GM19025 (cell line): Measurements from ENCODE around the gene FYCO1.

Experiments used
- ATAC-seq: cut with Tn5 transposase; IDR thresholded peaks from one replicate; pipeline ENCODE4 v1.9.1; 2021; ENCODE audit warnings: mild to moderate bottlenecking, low read depth, moderate library complexity; ENCODE audit not compliant: unreplicated experiment

FYCO1 gene

DNA sequence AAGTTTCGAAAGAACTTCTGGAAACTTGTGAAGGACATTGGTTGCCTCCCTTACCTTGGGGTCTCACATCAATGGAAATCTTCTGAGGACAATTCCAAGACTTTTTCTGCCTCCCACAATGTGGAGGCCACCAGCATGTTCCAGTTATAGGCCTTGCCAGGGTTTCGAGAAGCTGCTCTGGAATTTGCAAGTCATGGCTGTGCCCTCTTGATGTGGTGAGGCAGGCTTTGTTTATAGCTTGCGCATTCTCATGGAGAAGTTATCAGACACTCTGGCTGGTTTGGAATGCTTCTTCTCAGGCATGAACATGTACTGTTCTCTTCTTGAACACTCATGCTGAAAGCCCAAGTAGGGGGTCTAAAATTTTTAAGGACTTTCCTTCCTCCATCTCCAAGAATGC is 48.3 kb downstream of the FYCO1 start:
- ATAC-seq: no peak

DNA sequence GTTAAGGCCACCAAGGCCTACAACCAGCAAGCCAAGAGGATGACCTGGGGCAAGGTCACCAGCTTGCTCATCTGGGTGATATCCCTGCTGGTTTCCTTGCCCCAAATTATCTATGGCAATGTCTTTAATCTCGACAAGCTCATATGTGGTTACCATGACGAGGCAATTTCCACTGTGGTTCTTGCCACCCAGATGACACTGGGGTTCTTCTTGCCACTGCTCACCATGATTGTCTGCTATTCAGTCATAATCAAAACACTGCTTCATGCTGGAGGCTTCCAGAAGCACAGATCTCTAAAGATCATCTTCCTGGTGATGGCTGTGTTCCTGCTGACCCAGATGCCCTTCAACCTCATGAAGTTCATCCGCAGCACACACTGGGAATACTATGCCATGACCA is 48.7 kb downstream of the FYCO1 start:
- no peak for ATAC-seq

DNA sequence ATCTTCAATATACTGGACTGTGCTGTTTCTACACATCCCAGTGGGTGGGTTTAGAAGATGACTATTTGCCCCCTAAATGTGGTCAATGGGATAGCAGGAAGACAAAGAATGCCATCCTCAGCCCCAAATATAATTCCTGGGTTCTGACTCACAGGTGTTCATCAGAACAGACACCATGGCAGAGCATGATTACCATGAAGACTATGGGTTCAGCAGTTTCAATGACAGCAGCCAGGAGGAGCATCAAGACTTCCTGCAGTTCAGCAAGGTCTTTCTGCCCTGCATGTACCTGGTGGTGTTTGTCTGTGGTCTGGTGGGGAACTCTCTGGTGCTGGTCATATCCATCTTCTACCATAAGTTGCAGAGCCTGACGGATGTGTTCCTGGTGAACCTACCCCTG is 49.3 kb downstream of the FYCO1 start:
- ATAC-seq: no peak

DNA sequence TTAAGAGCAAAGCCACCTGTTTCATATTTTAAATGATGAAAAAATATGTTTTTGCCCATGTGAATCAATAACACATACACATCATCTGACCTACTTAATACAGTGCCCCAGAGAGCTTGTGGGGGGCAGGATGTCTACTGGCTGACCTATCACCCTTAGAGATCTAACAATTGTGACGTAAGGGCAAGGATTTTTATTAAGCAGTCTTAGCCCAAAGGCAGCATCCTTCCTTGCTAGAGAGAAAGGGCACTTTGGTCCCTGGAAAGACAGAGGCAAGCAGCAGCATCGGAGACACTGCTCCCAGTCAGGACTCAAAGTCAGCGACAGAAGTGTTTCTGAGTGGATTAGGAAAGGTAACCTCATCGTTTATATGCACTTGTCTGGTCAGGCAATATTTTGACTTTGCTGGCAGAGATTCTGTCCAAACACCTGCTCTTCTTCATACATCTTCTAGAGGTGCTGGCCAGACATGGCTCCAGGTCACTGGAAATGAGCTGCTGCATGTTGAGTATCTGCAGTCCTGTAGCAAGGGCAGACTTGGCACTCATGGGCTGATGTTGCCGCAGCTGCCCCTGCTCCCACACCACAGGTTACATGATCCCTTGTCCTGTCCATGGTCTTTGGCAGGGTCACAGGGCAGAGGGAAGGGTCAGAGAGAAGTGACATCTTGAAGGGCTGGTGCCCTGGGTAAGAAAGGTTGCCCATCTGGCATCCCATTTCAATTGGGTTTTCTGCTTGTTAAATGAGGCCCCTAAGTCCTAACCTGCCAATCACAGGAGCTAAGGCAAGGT is 50.6 kb downstream of the FYCO1 start:
- no peak for ATAC-seq

DNA sequence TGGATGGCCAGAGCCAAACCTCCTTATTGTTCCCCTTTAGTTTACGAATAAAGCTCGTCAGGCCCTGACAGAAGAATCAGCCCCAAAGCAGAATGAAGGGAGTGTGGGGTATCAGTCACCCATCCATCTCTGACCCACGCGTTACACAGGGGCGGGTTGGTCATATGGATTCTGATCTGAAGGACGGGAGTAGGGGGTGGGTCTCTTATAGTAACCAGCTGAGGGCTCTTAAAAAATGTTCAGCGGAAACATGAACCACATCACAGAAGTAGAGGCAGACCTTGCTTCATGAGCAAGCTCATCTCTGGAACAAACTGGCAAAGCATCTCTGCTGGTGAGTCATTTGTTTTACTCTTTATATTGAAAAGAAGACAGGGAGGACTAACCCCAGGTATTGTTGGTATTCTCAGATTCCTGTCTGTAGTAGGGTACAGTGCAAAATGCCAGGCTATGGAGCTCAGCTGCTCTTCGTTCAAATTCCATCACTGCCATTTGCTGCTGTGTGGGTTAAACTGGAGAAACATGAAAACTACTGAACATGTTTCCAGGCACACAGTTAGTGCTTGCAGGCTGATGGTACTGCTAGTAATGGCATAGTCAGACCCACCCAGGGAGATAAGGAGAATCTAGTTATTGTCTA is 52.3 kb downstream of the FYCO1 start, which contains the start of gene CXCR6:
TSS of gene CXCR6 (plus strand) at position 258 of the 640 bp plus-strand sequence. CDS start 3,018 bp downstream, outside the sequence.
- no peak for ATAC-seq

DNA sequence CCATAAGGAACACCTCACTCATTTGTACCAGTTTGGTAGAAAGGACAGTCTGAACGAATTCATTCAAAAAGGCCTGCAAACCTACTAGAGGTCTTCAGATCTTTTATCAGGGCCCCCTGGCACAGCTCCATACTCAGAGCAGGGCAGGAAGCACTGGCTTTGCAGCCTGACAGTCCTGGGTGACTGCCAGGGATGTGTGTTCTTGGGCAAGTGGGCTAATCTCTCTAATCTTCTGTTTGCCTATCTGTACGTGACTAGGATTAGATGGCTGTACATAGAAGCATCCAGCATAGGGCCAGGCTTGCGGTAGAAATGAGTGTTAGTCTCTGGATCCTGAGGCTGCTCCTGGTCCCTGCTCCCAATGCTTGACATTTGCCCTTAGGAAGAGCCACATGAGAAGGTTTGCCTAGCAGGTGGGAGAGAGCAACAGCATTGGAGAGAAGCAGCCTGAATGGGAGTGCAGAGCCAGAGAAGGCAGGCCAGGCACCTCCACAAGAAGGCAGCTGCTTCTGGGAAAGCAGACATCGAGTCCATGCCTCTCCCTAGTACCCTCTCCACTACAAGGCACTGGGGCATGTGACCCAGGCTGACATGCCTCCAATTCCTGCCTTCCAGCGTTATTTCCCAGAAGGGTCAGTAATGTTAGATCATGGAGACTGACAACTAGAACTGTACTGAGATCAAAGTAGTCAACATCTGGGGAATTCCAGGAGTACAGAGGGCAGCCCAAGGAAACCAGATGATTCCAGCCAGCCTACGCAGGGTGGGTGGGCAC is 53.4 kb downstream of the FYCO1 start:
- ATAC-seq: no peak

DNA sequence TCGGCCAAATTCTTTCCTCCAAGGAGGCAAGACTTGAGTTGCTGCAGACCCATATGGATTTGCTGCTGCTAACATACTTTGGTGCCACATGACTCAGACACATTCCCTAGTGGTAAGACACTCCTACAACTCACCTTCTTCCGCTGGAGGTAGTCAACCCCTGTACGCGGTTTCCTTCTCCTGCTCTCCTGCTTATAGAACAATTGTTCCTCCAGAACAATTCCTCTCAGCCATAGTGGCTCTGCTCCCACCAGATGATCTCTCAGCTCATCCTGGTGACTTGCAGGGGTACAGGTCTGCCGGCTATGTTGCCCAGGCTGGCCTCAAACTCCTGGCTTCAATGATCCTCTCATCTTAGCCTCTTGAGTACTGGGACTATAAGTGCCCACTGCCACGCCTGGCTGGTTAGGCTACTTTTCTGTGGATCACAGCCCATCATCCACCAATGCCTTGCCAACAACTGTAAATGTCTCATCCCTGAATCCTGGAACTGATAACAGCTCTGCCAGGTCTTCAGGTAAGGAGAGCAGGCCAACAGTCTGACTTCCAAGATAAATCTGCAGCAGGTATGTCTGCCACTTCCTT is 54.8 kb downstream of the FYCO1 start:
- no peak for ATAC-seq

DNA sequence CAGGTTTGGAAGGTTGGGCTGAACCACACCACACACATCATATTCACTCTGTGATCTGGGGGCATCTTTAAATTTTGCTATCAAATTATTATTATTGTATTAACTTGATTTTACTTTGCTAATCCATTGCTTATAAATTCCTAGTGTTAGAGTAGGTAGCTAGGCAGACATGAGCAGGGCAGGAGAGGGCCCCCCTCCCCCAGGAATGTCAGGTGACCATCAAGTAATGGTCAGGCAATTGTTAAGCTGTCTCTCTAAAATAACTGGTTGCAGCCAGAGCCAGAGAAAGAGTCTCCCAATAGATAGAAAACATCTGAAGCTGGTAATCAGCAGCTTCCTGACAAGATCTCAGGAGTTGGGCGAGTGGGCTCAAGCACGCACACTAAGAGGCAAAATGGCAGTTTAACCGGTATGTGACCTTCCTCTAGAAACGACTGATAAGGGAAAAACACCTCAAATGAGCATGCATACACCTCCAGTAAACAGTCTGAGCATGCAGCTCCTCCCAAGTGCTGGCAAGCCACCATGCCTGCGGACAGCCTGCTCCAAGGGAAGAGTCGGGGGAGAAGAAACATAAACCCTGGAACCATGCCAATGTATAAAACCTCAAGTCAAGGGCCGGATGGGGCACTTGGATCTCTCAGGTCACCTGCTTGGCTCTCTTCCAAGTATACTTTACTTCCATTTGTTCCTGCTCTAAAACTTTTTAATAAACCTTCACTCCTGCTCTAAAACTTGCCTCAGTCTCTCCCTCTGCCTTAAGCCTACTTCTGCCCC is 55.4 kb downstream of the FYCO1 start:
- ATAC-seq: no peak

DNA sequence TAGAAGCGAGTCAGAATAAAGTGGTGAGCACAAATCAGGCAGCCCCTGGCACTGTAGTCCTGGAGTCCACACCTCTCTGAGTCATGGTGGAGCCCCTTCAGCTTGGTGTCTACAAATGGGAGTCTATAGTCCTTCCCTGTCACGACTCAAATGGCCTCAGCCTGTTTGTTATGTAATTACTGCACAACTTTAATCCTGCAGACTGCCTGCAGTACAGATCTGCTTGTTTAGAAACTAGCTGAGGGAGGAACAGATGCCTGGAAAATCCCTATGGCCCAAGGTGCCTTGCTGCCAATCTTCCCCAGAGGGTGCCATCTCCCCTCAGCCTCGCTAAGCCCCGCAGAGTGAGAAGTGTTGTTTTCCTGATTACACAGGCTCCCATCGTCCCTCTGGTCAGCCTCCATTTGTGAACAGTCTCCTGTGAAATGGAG is 56.3 kb downstream of the FYCO1 start:
- no peak for ATAC-seq

DNA sequence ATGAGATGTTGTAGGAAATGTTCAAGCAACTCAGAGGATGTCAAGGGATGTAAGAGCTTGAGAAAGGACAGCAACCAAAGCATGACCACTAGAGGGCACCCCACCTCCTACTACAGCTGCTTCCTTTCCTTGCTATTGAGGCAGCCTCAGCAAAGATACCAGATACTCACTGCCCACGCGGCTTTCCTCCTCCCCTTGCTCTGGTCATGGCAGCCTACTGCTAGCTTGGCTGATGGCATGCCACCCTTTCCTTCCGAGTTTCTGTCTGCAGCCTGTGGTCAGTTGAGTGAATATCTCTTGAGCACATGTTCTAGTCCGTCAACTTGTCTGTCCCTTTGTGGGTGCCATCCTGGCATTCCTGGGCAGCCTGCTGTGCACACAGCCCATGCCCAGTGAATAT is 56.8 kb downstream of the FYCO1 start:
- ATAC-seq: no peak

DNA sequence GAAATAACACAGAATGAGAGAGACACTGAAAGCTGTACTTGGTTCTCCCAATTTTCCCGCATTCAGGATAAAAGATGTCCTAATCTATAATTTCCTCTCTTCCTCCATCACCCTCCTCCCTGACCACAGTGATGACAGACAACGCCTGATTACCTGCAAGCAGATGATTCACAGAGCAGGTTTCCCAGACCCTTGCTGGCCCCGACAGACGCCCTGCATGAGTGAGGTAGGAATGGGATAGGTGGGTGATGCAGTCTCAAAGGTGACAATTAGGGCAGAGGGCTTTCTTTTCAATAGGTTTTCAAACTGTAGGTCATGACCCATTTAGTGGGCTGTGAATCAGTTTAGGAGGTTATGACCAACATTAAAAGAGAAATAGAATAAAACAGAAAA is 57.6 kb downstream of the FYCO1 start:
- no peak for ATAC-seq

DNA sequence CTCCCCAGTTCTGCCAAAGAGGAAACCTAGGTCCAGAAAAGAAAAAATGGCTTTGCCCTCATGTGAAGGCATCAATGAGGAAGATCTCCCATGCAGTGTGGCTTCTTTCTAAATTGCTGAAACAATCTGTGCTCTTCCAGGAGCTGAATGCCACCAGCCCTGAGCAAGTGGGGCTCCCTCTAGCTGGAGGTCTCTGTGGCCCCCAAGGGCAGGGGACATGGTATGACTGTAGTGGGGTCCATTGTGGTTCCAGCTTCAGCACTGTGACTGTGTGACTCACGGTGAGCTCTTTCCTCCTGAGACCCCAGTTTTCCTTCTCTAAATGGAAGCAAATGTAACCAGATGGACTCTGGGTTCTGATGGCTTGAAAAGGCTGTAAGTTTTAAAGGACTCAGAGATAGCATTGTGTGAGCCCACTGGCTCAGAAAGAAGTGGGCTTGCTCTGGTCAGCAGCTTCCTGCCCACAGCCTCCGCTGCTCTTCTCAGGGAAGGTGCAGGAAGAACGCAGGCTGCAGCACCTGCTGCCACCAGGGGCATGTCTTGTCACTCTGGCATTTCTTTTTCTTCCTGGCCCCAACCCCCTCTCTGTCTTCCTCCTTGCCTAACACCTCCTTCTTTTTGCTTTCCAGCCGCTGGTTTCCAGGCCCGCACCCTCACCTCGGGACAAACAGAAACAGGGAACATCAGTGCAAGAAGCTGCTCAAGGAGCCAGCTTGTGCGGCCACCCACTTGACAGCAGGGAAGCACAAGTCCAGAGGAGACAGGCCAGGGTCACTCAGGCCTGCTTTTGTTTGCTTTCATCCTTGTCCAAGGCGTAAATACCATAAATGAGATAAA is 58.2 kb downstream of the FYCO1 start:
- no peak for ATAC-seq

DNA sequence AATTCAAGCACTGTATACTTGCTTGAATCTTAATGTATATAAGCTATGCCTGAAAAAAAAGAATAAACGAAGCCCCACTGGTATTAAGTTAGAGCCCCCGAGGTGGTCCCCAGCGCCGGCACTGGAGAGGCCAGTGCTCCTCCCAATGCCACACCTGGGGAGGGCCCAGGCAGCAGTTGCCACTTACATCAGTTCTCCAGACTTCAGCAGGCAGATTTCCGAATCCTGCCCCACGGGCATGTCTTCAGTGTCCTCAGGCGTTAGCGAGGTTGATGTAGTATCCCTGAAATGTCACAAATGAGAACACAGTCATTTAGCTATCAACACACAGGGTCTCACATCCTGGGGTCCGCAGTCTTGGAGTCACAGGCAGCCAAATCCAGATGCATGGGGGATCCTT is 59.4 kb downstream of the FYCO1 start:
- ATAC-seq: no peak

DNA sequence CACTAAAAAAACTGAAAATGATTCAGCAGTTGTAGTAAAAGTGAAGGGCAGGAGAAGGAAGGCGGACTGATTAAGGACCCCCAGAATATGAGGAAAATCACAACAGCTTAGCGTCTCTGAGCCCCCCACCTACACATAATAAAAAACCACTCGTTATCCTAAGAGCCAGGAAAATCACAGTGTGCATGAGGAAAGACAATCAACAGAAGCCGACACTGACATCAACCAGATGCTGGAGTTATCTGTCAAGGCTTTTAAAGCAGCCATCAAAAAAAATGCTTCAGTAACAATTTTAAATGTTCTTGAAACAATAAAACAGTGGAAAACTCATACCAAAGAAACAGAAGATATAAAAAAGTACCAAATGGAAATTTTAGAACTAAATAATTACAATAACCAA is 62.0 kb downstream of the FYCO1 start:
- no peak for ATAC-seq

DNA sequence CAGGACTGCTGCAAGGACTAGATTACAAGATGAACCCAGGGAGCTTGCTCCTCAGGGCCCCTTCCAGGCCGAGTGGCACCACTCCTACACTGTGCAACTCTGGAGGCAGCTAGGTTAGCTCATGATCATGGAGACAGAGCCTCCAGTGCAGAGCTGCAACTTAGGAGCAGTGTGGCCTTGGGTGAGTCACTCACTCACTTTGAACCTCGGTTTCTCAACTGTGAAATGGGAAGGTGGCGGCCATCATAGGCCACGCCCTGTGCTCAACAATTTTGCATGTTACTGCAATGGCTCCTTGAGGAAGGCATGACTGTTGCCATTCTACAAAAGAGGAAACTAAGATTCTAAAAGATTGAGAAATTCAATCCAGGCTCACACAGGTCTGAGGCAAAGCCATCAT is 63.5 kb downstream of the FYCO1 start:
- ATAC-seq: no peak

DNA sequence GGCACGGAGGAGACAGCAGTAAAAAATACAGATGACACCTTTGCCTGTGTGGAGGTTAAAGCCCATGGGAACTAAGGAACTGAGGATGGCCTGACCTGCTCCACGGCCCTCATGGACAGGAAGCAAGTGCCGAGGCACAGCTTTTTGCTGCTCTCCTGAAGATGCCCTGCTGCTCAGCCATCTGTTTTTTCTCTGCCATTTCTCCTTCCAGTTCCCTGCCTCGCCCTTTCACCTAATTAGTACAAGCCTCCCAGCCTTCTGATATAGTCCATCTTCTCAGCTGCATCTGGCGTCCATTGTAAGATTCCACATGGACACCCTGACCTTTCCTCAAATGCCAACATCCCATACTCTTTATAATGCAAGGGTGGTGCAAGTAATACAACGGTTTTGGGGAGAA is 64.1 kb downstream of the FYCO1 start:
- ATAC-seq: no peak

DNA sequence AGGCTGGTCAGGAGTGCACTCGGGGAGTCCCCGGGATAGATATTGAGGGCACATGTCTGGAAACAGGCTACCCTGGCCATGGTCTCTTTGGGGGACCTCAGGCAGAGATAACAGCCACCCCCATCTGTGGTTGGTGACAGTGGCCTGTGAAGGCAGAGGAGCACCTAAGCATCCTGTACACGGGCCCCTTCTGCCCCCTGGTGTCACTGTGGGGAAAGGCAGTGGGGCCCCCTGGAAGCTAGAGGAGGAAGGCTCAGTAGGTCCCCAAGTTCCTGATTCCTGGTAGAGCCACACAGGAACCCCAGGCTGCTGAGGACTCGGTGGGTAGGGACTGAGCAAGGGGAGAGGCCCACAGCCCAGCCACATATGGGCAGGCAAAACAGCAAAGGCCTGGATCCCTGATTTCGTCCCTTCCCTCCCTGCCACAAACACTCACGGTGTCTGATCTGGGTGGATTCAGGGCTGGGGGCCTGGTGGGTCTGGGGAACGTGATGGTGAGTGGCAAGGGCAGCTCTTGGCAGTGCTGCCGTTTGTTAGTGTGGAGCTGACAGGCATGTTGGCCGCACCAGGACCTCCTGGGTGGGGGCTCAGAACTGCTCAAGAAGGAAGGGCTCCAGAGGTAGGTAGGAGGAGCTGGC is 66.5 kb downstream of the FYCO1 start:
- ATAC-seq: no peak

DNA sequence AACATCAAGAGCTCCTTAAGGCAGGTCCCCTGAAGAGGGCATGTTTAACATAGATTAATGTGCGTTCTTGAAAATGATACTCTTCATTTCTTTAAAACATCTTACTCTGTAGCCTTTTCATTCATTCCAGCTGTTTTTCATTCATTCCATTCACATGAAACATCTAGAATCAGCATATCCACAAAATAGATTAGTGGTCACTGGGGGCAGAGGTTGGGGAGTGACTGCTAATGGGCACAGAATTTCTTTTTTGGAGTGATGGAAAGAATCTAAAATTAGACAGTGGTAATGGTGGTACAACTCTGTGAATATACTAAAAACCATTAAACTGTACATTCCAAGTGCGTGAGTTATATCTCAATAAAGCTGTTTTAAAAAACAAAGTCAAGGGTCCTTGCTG is 67.7 kb downstream of the FYCO1 start:
- no peak for ATAC-seq

DNA sequence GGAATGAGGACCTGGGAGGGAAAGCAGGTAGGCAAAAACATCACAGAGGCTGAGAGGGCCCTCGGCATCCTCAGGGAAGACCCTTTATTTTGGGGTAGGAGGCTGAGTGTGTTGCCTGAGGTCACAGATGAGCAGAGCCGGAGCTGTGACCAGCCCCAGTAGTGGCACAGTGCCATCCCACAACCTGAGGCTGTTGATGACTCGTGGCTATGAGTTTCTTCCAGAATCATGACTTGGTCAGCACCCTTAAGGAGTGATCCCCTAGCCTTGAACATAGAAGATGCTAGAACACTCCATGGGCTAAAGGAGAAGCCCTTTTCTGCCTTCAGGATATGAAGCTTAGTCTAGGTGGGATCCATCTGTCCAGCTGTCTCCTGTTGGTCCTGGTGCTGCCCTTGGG is 71.9 kb downstream of the FYCO1 start:
- ATAC-seq: no peak
